ENCODE measurements around the gene OTOG. TPM values are rescaled to one million over a fixed set of nuclear protein-coding genes. Genes with fewer than 3 reads are reported as not detected.

The OTOG gene
- total RNA-seq, 1 experiment from 2014 or later: 0.35 TPM

GRCh38 chr11:17498058-17498457 lies 49.0 kb upstream of the OTOG start:
- peak; percentile 53 for DNase-seq
- H3K9me3 ChIP-seq (ENCODE audit: control insufficient read depth, low read depth, low read length): no peaks in the 10 kb centered on the region

More at GRCh38 chr11:17498058-17498457, 49.0 kb upstream of the OTOG start:
- H3K23ac ChIP-seq (ENCODE audit: insufficient read length, low read depth, low read length): no peak overlapping the region
- H2BK120ac ChIP-seq (ENCODE audit: low read depth, low read length, poor library complexity, severe bottlenecking): no peak overlapping the region
- H2AFZ ChIP-seq (ENCODE audit: low read length): no peak overlapping the region
- no peak overlapping the region for H3K4me2 ChIP-seq (ENCODE audit: insufficient read depth, insufficient read length, low read length)
- Mint-ChIP-seq H3K27ac (no peak overlapping the region), H3K4me1 (peaks cover 7 to 10% of the 10 kb centered on the region in 2 experiments), H3K27me3 (ENCODE audit: low read depth) (peaks cover 19% of the 10 kb centered on the region), H3K4me3 (no peak overlapping the region), H3K9me3 (no peaks in the 10 kb centered on the region), H3K36me3 (ENCODE audit: insufficient read depth in 1 of 3, low read depth in 3 of 3) (no peaks in the 10 kb centered on the region)
- H3K23me2 ChIP-seq (ENCODE audit: insufficient read length, low read depth, low read length, poor library complexity, severe bottlenecking): no peaks in the 10 kb centered on the region
- H3K4ac ChIP-seq (ENCODE audit: low read depth, low read length): no peak overlapping the region
- no peak overlapping the region for H2BK20ac ChIP-seq (ENCODE audit: low read depth, low read length, poor library complexity, severe bottlenecking)
- H2BK5ac ChIP-seq (ENCODE audit: insufficient read length, low read length): no peak overlapping the region
- WGBS (ENCODE audit: extremely low coverage, insufficient read length, low lambda C conversion rate): no CpG with 5 or more reads among the region's 4 CpGs
- H2BK15ac ChIP-seq (ENCODE audit: low read depth, low read length): no peak overlapping the region
- H2AK5ac ChIP-seq (ENCODE audit: insufficient read length, low read length): no peak overlapping the region
- H3K27ac ChIP-seq (ENCODE audit: insufficient read length, low read depth, low read length): no peak overlapping the region
- H4K91ac ChIP-seq (ENCODE audit: insufficient read length, low read depth, low read length): no peak overlapping the region
- H3K79me2 ChIP-seq (ENCODE audit: insufficient read depth, low read length): no peaks in the 10 kb centered on the region
- no peaks in the 10 kb centered on the region for H4K20me1 ChIP-seq (ENCODE audit: control insufficient read depth, insufficient read depth, insufficient read length)
- no peak overlapping the region for H3K18ac ChIP-seq (ENCODE audit: insufficient read length, low read depth, low read length)
- H3K9ac ChIP-seq (ENCODE audit: extremely low read depth, insufficient read length, low read length): no peak overlapping the region
- no peak overlapping the region for H4K5ac ChIP-seq (ENCODE audit: insufficient read length, low read depth, low read length)
- no peak for TF ChIP-seq CTCF (conservative IDR thresholded peaks at IDR 0.05)
- H4K8ac ChIP-seq (replicated peaks; ENCODE audit: insufficient read length, low read depth, low read length): no peak overlapping the region
- H3K56ac ChIP-seq (ENCODE audit: insufficient read length, low read depth, low read length): no peak overlapping the region
- no peak overlapping the region for H3T11ph ChIP-seq (ENCODE audit: low read length)
- H3K79me1 ChIP-seq (ENCODE audit: insufficient read depth, low read depth, low read length, poor library complexity, severe bottlenecking): no peaks in the 10 kb centered on the region
- no peak overlapping the region for H3K14ac ChIP-seq (ENCODE audit: insufficient read depth, low read length)
- no peaks in the 10 kb centered on the region; the same call in 1 of the 2 replicates for H3K4me1 ChIP-seq (ENCODE audit: insufficient read depth, low read length)
- H2BK12ac ChIP-seq (ENCODE audit: insufficient read length, low read depth, low read length): no peak overlapping the region
- no peaks in the 10 kb centered on the region for H3K27me3 ChIP-seq (ENCODE audit: insufficient read depth, low read length)
